NOMO-1 treated with dmso at 0.1 percent for 144 hours (cell line): ENCODE results near the gene ZBTB38.

Experiments
- DNase-seq: peaks from one replicate; lab custom pipeline; 2025; ENCODE audit not compliant: unreplicated experiment; lab: John Stamatoyannopoulos, UW

ZBTB38 gene

GRCh38 chr3:141362736-141363135, 5.6 kb upstream of the ZBTB38 start:
- no peak for DNase-seq

GRCh38 chr3:141365201-141365600, 3.1 kb upstream of the ZBTB38 start:
- no peak for DNase-seq

GRCh38 chr3:141366285-141367037, 1.8 kb upstream of the ZBTB38 start:
- no peak for DNase-seq

- DNase-seq: no peak
Measured at GRCh38 chr3:141367038-141367730, 1.1 kb upstream of the ZBTB38 start.

GRCh38 chr3:141368925-141369794, 856 bp downstream of the ZBTB38 start:
- no peak for DNase-seq

GRCh38 chr3:141370065-141370533, 1.8 kb downstream of the ZBTB38 start:
- DNase-seq: peak; percentile 78

- DNase-seq: no peak
Measured at GRCh38 chr3:141371882-141372281, 3.6 kb downstream of the ZBTB38 start.

GRCh38 chr3:141372656-141373055, 4.4 kb downstream of the ZBTB38 start:
- no peak for DNase-seq

- no peak for DNase-seq
Measured at GRCh38 chr3:141373232-141373631, 4.9 kb downstream of the ZBTB38 start.

GRCh38 chr3:141373768-141374526, 5.6 kb downstream of the ZBTB38 start:
- no peak for DNase-seq

- no peak for DNase-seq
Measured at GRCh38 chr3:141375381-141376301, 7.3 kb downstream of the ZBTB38 start.

- DNase-seq: no peak
Measured at GRCh38 chr3:141377377-141377776, 9.1 kb downstream of the ZBTB38 start.

GRCh38 chr3:141378556-141378955, 10.3 kb downstream of the ZBTB38 start:
- DNase-seq: no peak

GRCh38 chr3:141379250-141379966, 11.1 kb downstream of the ZBTB38 start:
- no peak for DNase-seq

GRCh38 chr3:141380279-141380678, 12.0 kb downstream of the ZBTB38 start:
- no peak for DNase-seq

GRCh38 chr3:141380987-141381386, 12.7 kb downstream of the ZBTB38 start:
- no peak for DNase-seq

GRCh38 chr3:141382571-141382970, 14.3 kb downstream of the ZBTB38 start:
- DNase-seq: no peak

GRCh38 chr3:141383555-141384129, 15.3 kb downstream of the ZBTB38 start:
- no peak for DNase-seq

- DNase-seq: no peak
Measured at GRCh38 chr3:141384157-141384556, 15.9 kb downstream of the ZBTB38 start.
